Keratinocyte (primary cell): Measurements from ENCODE around the gene PURA.

Experiments used
- EZH2 ChIP-seq: IDR thresholded peaks from one replicate; pipeline ENCODE4 v1.6.1; 2012; ENCODE audit warnings: inconsistent platforms, mild to moderate bottlenecking, low read length, moderate library complexity
- TF ChIP-seq, protein P1 (sequence below), 3 experiments: IDR thresholded peaks in 1 of 3; conservative IDR thresholded peaks in 1 of 3; optimal IDR thresholded peaks in 1 of 3; 2 replicates in 2 of 3; 3 replicates in 1 of 3; pipeline versions ENCODE3 to v1.5.1; 2011; ENCODE audit warnings: low read length in 3 of 3, mild to moderate bottlenecking in 3 of 3, moderate library complexity in 2 of 3, control low read depth in 1 of 3, inconsistent platforms in 1 of 3; ENCODE audit not compliant: insufficient read depth in 2 of 3; ENCODE audit errors: extremely low read depth in 1 of 3

DNA sequence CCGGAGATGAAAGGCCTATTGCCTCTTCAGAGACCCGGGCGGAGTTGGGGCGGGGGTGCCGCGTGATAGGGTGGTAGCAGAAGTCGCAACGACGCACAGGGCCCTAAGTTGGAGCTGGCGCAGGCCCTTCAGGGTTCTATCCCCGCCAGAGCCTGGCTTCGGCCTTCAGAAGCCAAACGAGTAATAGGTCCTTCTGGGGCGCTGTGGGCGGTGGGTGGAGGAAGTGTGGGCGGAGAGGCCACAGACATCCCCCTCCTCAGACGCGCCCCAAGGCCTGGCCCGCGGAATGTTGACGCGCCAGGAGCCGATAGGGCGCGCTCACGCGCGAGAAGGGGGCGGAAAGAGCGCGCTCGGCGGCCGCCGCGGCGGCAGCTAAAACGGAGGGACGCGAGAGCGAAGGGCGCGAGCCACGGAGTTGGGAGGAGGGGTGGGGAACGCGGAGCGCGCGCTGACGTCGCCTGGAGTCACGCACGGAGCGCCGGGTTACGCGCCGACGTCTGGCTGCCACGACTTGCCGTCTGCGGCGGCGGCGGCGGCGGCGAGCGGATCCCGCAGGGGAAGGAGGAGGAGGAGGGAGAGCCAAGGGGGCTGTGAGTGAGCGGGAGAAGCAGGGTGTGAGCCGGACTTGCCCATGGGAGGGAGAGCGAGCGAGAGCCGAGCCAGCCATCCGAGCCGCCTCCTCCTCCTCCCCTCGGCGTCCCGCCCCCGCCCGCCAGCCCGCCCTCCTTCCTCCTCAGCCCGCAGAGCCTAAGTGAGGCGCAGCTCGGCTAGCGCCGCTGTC lies 6.4 kb upstream of the PURA start:
- TF ChIP-seq, protein P1, sequence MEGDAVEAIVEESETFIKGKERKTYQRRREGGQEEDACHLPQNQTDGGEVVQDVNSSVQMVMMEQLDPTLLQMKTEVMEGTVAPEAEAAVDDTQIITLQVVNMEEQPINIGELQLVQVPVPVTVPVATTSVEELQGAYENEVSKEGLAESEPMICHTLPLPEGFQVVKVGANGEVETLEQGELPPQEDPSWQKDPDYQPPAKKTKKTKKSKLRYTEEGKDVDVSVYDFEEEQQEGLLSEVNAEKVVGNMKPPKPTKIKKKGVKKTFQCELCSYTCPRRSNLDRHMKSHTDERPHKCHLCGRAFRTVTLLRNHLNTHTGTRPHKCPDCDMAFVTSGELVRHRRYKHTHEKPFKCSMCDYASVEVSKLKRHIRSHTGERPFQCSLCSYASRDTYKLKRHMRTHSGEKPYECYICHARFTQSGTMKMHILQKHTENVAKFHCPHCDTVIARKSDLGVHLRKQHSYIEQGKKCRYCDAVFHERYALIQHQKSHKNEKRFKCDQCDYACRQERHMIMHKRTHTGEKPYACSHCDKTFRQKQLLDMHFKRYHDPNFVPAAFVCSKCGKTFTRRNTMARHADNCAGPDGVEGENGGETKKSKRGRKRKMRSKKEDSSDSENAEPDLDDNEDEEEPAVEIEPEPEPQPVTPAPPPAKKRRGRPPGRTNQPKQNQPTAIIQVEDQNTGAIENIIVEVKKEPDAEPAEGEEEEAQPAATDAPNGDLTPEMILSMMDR (optimal IDR thresholded peaks at IDR 0.05 in 1 of 3, IDR thresholded peaks at IDR 0.05 in 1 of 3, conservative IDR thresholded peaks at IDR 0.05 in 1 of 3; ENCODE audit: extremely low read depth in 1 of 3, insufficient read depth in 2 of 3, low read length in 3 of 3): peak in 1 of 3 experiments; percentile 16
- no peak for TF ChIP-seq EZH2
